HG02981 (cell line): ENCODE data around the gene AIG1.
"Not testable (repeated sequence)": the region's sequence is repeated elsewhere in the genome, so short reads cannot be mapped to it uniquely, and the experiment has no call there.

ENCODE experiments used
- ATAC-seq: cut with Tn5 transposase; IDR thresholded peaks from one replicate; pipeline ENCODE4 v1.9.1; 2021; ENCODE audit warnings: mild to moderate bottlenecking, moderate library complexity; ENCODE audit not compliant: unreplicated experiment

The AIG1 gene

GRCh38 chr6:143307760-143308159, 247.1 kb downstream of the AIG1 start:
- ATAC-seq = not testable (repeated sequence)

DNA sequence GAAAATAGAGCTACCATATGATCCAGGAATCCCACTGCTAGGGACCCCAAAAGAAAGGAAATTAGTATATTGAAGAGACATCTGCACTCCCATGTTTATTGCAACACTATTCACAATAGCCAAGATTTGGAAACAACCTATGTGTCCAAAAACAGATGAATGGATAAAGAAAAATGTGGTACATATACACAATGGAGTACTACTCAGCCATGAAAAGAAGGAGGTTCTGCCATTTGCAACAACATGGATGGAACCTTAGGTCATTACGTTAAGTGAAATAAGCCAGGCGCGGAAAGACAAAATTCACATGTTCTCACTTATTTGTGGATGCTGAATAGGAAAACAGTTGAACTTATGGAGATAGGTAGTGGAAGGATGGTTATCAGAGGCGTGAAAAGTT, 252.5 kb downstream of the AIG1 start:
- no peak for ATAC-seq

GRCh38 chr6:143321491-143322086, 260.9 kb downstream of the AIG1 start:
- ATAC-seq = no peak

GRCh38 chr6:143322386-143322785, 261.7 kb downstream of the AIG1 start:
- no peak for ATAC-seq

- no peak for ATAC-seq
Measured at GRCh38 chr6:143323729-143324470, 263.2 kb downstream of the AIG1 start.

GRCh38 chr6:143325379-143326140, 264.9 kb downstream of the AIG1 start:
- ATAC-seq = no peak

DNA sequence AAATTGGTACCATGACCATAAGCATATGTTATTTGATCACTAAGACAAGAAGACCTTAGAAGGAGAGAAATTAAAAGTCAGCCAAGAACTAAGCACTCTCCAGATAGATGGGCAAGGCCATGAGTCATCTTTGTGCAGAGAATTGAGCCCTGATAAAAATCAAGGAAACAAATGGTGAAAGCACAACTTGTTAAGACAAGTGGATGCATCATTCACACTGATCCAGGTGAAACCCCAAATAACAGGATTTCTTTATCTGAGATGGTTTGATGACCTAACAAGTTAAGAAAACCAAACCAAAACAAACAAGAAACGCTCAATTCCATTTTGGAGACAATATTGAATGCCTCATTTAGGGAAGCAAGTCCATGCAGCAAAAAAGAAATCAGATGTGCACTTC, 268.2 kb downstream of the AIG1 start:
- no peak for ATAC-seq

- no peak for ATAC-seq
Measured at GRCh38 chr6:143329323-143329722, 268.6 kb downstream of the AIG1 start.

GRCh38 chr6:143331362-143331761, 270.7 kb downstream of the AIG1 start:
- no peak for ATAC-seq

GRCh38 chr6:143332153-143332845, 271.6 kb downstream of the AIG1 start:
- no peak for ATAC-seq

- ATAC-seq = no peak
Measured at GRCh38 chr6:143333081-143333480, 272.4 kb downstream of the AIG1 start.

- ATAC-seq = no peak
Measured at GRCh38 chr6:143333749-143334520, 273.2 kb downstream of the AIG1 start.

GRCh38 chr6:143335865-143336264, 275.2 kb downstream of the AIG1 start:
- ATAC-seq = no peak

- no peak for ATAC-seq
Measured at GRCh38 chr6:143336446-143337152, 275.9 kb downstream of the AIG1 start.

- no peak for ATAC-seq
Measured at GRCh38 chr6:143337201-143337949, 276.7 kb downstream of the AIG1 start.

- no peak for ATAC-seq
Measured at GRCh38 chr6:143339223-143339622, 278.5 kb downstream of the AIG1 start.

GRCh38 chr6:143345477-143345876, 284.8 kb downstream of the AIG1 start:
- ATAC-seq = not testable (repeated sequence)

DNA sequence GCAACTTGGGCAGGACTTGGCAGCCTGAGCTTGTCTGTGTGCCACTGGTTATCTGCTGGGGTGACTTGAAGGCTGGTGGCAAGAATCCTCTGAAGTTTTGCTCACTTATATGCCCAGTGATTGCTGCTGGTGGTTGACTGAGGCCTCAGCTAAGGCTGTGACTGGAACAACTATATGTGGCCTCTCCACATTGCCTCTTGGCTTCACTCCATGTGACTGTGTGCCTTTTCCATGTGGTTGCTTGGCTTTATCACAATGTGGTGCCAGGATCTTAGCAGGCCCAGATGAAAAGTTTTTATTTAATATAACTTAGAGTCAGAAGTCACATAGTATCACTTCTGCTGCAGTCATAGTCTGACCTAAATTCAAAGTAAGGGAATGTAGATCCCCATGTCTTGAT, 285.3 kb downstream of the AIG1 start:
- ATAC-seq = no peak

GRCh38 chr6:143348531-143348930, 287.8 kb downstream of the AIG1 start:
- ATAC-seq = no peak
